Astrocyte of the spinal cord (primary cell): ENCODE results near the gene PGAM1.
A peak's percentile ranks its signal among the peaks of the same experiment; 100 is the strongest.

Source experiments
- DNase-seq: peaks from one replicate; pipeline ENCODE4 v3.0.0; 2011; ENCODE audit warnings: low read depth, low spot score
- H3K4me3 ChIP-seq: 2 replicates; pipeline ENCODE4 v1.5.1; 2011; ENCODE audit warnings: low read depth, mild to moderate bottlenecking, low read length, moderate library complexity
- CTCF ChIP-seq: IDR thresholded peaks from 2 replicates; pipeline ENCODE4 v1.5.1; 2012; ENCODE audit warnings: low read depth, mild to moderate bottlenecking, low read length, inconsistent platforms
- in situ Hi-C: cut with HindIII; loops from 2 replicates; pipeline ENCODE4 v1.10.0; 2017; ENCODE audit warnings: low sequenced_read_pairs

The PGAM1 gene

GRCh38 chr10:97452352-97452751, 26.4 kb downstream of the PGAM1 start:
- H3K4me3 ChIP-seq: no peak overlapping the region
- TF ChIP-seq CTCF: no peak
- in situ Hi-C loops: no loop called here
- DNase-seq: no peak

- TF ChIP-seq CTCF: no peak
- no peak overlapping the region for H3K4me3 ChIP-seq
- peak; percentile 35 for DNase-seq
- in situ Hi-C loops: no loop called here
Measured at GRCh38 chr10:97454330-97455036, 28.5 kb downstream of the PGAM1 start.

GRCh38 chr10:97456034-97456685, 30.2 kb downstream of the PGAM1 start:
- no peak overlapping the region for H3K4me3 ChIP-seq
- no peak for TF ChIP-seq CTCF
- no peak for DNase-seq
- in situ Hi-C loops: no loop called here

- no peak for TF ChIP-seq CTCF
- no peak overlapping the region for H3K4me3 ChIP-seq
- in situ Hi-C loops: no loop called here
- DNase-seq: no peak
Measured at GRCh38 chr10:97456686-97457065, 30.7 kb downstream of the PGAM1 start.

- in situ Hi-C loops: no loop called here
- no peak for DNase-seq
- no peak for TF ChIP-seq CTCF
- no peak overlapping the region for H3K4me3 ChIP-seq
Measured at GRCh38 chr10:97459111-97459510, 33.1 kb downstream of the PGAM1 start.

GRCh38 chr10:97459933-97460332, 33.9 kb downstream of the PGAM1 start:
- in situ Hi-C loops: no loop called here
- H3K4me3 ChIP-seq: no peak overlapping the region
- TF ChIP-seq CTCF: no peak
- DNase-seq: no peak
